Cerebellar nuclear complex (tissue), 1 donor: Measurements from ENCODE around the gene C11orf98.
"Not testable (repeated sequence)": the region's sequence is repeated elsewhere in the genome, so short reads cannot be mapped to it uniquely, and the experiment has no call there.

Source experiments
- DNase-seq, 2 experiments: peaks; one replicate each; lab custom pipeline; 2025; lab: John Stamatoyannopoulos, UW

The C11orf98 gene

DNA sequence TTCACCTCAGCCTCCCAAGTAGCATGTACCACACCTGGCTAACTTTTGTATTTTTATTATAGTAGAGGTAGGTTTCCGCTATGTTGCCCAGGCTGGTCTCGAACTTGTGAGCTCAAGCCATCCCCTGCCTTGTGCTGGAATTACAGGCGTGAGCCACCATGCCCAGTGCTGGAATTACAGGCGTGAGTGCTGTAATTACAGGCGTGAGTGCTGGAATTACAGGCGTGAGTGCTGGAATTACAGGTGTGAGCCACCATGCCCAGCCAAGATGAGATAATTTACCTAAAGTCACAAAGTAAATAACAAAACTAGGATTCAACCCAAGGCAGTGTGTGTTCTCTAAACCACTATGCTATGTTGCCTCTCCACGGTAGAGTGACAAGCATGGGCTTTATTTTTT, 17.5 kb upstream of the C11orf98 start:
- DNase-seq: no peak

DNA sequence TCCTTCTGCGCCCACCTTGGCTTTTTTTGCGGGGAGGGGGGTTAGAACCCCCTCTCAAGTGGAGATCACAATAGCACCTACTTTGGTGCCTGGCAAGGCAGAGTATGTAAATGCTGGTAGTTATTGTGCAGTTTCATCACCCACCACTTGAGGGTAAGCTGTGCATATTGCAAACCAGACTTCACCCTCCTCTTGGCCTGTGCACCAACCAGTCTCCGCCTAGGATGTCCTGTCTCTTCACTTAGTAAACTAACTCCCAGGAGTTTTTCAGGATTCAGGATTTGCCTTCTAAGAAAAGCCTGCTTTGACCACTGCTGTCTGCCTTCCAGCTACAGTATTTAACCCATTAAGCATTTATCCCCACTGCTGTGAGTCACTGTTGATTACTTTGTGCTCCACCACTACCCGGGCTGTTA, 15.8 kb upstream of the C11orf98 start:
- DNase-seq: no peak

DNA sequence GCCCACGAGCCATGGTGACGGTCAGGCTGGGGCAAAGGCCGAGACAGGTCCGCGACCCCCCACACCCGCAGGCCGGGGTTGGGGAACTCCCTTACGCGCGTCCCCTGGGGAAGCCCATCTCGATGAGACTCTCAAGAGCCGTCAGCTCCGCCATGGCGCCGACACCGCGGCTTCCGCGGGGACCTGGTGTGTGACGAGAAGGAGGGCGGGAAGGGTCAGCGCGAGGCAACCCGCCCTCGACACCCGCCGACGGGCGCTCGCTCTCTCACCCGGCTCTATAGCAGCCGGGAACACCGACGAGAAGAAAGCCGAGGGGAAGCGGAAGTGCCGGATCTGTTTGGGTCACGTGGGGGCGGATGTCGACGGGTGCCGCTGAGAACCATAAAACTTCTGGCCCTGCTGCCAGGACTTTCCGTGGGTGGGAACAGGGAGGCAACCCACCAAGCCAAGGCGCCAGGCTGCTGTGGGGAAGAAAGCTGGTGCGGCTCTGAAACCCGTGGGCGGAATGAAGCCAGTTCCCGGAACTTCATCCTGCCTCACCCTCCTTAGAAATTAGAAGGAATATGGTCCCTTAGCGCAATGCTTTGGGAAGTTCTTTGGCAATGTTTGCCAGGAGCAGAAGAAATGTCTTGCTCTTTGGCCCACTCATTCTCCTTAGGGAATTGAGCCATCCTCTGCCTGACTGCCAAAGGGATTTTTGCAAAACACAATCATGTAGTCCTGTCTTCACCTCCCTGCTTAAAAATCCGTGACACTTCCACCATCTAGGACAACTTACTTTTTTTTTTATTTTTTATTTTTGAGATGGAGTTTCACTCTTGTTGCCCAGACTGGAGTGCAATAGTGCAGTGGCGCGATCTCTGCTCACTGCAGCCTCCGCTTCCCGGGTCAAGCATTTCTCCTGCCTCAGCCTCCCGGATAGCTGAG, 14.0 kb upstream of the C11orf98 start, which contains the start of gene UBXN1:
Gene UBXN1, minus strand, starts transcription at position 304 of the 927 bp plus-strand sequence. Its CDS starts 150 bp downstream, at position 154.
- peak in 1 of 2 experiments; percentile 42 for DNase-seq

DNA sequence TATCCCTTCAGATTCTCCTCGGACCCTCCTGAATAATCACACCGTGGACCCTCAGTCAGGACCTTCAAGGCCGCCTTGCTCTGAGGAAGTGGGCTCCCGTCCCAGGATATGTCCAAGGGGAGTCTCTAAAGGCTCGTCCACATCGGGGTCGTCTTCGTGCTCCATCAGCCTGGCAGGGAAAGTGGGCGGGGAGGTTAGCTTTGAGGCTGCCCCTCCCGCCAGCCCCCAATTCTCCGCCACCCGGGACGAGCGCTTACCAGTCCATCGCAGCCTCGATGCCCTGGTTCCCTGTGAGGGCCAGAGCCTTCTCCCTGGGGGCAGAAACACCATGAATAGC, 13.4 kb upstream of the C11orf98 start:
- no peak for DNase-seq

DNA sequence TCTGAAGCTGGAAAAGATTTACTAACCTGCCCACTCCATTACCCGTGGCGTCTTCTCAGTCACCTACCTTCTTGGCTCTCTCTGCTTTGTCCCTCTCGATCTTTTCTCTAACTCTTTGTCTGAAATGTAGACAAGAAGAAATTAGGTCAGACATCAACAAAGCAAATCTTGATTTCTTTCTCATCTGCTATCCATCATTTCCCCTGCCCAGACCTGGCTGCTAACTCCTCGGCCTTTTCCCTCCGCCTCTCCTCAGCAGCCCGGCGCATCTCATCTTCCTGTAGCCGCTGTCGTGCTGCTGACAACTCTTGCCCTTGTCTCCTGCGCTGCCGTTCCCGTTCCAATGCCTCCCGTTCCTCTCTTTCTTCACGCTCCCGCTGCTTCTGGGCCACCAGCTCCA, 12.7 kb upstream of the C11orf98 start:
- no peak for DNase-seq

DNA sequence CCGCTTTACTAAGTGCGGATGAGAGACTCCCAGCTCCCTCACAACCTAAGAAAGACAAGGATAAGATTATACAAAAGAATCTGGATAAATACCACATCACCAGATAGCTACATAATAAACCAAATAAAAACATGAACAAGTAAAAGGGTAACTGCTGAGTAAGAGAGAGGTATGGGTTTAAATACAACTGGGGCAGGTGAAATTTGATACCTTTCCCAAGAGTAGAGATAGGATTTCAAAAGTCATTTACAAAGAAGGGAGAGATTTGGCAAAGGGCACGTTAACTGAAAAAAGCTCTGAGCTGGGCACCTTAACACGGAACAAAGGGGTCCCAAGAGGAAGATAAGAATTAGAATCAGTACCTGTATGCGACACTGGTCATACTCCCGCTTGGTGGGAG, 12.1 kb upstream of the C11orf98 start:
- DNase-seq: no peak

DNA sequence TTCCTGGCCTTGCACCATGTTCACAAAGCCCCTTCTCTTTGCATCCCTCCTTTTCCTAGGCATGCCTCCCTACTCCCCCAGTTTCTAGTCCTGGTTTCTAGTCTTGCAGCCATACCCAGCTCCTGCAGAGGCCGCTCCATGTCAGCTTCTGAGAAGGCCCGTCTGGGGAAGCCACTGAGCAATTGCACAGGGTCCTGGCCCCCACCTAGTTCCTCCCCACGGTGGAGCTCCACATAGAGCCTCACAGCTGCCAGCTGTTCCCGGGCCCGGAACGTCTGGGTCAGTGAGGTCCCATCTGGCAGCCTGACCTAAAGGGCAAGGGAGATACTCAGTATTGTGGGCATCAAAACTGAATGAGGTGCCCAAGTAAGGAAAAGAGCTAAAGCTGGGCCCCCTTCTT, 11.7 kb upstream of the C11orf98 start:
- no peak for DNase-seq

DNA sequence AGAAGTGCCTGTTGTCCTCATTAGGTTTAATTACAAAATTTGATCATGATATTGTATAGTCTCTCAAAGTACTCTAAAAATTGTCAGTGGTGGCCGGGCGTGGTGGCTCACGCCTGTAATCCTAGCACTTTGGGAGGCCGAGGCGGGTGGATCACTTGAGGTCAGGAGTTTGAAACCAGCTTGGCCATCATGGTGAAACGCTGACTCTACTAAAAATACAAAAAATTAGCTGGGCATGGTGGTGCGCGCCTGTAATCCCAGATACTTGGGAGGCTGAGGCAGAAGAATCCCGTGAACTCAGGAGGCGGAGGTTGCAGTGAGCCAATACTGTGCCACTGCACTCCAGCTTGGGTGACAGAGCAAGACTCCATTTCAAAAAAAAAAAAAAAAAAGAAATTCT, 10.4 kb upstream of the C11orf98 start:
- DNase-seq: not testable (repeated sequence)

DNA sequence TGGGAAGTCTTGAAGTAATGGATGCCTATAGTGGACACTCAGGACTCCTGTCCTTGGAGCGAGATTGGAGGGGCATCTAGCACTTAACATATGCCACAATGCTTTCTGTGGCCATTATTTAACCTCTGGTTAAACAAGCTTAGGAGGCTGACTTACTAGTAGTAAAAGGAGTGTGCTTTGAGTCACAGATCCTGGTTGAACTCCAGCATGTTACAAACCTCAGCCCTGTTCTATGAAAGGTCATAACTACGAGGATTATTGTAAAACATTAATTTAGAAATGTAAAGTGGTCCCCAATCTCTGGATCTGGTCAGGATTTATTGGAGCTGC, 8.2 kb upstream of the C11orf98 start:
- no peak for DNase-seq

DNA sequence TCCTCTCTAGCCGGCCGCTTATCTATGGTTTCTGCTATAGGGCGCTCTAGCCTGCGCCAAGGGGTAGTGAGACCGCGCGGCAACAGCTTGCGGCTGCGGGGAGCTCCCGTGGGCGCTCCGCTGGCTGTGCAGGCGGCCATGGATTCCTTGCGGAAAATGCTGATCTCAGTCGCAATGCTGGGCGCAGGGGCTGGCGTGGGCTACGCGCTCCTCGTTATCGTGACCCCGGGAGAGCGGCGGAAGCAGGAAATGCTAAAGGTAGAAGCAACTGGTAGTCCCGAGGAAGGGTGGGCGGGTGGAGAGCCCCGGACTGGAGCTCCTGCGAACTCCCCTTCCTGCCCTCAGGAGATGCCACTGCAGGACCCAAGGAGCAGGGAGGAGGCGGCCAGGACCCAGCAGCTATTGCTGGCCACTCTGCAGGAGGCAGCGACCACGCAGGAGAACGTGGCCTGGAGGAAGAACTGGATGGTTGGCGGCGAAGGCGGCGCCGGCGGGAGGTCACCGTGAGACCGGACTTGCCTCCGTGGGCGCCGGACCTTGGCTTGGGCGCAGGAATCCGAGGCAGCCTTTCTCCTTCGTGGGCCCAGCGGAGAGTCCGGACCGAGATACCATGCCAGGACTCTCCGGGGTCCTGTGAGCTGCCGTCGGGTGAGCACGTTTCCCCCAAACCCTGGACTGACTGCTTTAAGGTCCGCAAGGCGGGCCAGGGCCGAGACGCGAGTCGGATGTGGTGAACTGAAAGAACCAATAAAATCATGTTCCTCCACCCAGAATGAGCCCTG, 6.8 kb upstream of the C11orf98 start, which contains the start of the genes LBHD1 and UQCC3:
Gene LBHD1, minus strand, starts transcription at position 660 of the 782 bp plus-strand sequence. CDS start 2,236 bp downstream, outside the sequence.
Gene UQCC3, plus strand, starts transcription at position 66 of the 782 bp plus-strand sequence. Its CDS starts 73 bp downstream, at position 139.
- peak; percentile 46 to 89 for DNase-seq

DNA sequence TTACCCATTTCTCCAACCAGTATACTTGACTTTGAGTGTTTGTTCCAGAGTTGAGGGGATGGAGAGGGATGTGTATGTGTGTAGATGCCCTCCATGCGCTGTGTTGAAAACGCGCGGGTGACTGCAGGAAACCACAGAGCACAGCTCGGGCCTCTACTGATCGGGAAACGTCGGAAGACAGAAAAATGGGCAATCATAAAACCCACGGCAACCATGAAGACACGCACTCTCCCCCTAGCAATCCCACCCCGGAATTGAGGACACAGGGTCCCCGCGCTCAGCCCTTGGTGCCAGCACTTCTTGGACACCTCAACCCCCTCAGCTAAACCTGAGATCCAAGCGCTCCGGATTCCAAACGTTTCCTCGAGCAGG, 6.2 kb upstream of the C11orf98 start:
- no peak for DNase-seq

DNA sequence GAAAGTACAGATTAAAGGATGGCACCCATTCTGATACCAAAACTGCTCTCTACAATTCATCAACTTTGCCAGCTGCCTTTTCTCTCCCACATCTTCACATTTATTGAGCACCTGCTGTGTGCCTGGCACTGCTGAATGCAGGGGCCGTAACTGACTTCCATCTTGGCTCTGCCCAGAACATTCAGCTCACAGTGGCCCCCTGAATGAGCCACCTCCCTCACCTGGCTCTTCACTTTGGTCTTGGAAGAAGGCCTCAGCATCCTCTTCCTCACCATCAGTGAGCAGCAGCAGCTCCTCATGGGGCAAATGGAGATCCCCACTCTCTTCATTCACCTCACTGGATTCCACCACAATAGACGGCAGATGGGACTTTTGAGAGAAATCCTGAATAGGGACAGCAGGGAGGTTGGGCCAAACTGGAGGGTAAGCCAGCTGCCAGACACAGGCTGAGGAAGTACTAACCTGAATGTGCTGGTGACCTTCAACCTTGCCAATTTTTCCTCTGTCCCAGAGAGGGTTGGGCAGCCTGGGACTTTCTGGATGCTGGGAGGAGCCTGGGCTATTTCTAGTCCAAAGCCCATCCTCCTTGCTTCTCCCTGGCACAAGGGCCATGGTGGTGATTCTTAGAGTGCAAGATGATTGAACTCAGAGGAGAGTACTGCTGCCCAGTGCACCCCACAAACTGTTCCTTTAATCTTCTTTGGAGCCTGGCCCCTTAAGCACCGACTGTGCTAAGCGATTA, 4.6 kb upstream of the C11orf98 start:
- no peak for DNase-seq

DNA sequence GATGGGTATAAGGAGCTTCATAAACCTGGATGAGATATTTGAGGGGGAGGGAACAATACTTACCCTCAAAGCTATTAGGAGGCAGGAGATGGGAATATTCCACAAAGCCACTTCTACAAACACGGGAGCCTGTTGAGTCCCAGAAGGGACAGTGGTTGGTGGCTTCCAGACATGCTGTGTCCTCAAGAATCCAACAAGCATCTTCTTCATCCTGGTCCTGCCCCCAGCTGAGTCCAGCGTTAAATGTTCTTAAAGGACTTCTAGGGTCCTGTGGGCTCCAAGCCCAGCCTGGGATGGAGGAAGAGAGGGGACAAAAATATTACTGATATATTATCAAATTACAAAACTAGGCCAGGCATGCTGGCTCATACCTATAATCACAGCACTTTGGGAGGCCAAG, 2.5 kb upstream of the C11orf98 start:
- no peak for DNase-seq

DNA sequence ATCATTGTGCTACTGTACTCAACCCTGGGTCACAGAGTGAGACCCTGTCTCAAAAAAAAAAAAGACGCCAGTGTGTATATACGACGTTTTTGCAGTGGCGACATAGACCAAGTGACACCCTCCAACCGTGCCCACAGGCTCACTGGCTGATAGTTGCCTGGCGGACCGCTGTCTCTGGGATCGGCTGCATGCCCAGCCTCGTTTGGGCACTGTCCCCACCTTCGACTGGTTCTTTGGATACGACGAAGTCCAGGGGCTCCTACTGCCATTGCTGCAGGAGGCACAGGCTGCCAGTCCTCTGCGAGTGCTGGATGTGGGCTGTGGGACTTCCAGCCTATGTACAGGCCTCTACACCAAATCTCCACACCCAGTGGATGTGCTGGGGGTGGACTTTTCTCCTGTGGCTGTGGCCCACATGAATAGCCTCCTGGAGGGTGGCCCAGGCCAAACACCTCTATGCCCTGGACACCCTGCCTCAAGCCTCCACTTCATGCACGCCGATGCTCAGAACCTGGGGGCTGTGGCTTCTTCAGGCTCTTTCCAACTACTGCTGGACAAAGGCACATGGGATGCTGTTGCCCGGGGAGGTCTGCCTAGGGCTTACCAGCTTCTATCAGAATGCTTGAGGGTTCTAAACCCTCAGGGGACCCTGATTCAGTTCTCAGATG, 1.4 kb upstream of the C11orf98 start:
- no peak for DNase-seq

DNA sequence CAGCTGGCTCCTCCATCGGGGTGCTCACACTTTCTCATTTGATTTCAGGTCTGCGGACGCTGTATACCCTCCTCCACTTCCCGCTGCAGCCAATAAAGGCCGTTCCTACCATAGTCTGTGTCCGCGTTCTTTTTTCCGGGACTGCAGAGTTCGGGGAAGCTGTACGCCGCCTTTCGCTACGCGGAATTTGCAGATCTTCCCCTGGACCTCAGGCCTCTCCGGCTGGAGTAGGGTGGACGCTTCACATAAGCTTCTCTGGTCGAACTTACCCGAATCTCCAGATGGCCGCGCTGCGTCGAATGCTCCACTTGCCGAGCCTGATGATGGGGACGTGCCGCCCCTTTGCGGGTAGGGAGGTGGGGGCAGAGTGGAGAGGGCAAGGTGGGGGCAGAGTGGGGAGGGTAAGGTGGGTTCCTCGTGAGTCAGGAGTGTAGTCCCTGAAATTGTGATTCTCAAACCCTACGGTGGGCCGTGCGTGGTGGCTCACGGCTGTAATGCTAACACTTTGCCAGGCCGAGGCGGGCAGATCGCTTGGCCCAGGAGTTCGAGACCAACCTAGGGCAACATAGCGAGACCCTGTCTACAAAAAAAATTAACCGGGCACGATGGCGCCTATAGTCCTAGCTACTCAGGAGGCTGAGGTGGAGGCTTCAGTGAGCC, 719 bp upstream of the C11orf98 start:
- peak in 1 of 2 experiments; percentile 31 for DNase-seq

DNA sequence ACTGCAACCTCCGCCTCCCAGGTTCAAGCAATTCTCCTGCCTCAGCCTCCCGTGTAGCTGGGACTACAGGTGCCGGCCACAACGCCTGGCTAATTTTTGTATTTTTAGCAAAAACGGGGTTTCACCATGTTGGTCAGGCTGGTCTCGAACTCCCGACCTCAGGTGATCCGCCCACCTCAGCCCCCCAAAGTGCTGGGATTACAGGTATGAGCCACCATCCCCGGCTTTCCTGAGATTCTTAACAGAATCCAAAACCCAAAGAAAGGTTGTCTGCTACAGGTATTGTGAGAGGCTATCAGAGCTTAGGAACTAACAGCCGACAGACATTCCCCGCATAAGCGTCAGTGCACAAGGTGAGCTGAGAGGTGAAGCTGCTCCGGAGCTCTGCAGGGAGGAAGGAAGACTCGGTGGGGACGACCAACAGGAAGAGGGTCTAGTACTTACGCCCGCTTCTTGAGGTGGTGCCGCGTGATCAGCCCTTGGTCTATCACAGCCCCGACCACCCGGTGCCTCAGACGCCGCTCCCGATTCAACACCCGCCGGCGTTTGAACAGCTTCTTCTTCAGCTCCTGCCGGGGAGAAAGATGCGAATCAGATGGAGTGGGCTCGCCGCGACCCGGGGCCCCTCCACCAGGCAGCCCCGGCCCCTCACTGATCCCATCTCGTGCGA, 470 bp downstream of the C11orf98 start:
- no peak for DNase-seq

DNA sequence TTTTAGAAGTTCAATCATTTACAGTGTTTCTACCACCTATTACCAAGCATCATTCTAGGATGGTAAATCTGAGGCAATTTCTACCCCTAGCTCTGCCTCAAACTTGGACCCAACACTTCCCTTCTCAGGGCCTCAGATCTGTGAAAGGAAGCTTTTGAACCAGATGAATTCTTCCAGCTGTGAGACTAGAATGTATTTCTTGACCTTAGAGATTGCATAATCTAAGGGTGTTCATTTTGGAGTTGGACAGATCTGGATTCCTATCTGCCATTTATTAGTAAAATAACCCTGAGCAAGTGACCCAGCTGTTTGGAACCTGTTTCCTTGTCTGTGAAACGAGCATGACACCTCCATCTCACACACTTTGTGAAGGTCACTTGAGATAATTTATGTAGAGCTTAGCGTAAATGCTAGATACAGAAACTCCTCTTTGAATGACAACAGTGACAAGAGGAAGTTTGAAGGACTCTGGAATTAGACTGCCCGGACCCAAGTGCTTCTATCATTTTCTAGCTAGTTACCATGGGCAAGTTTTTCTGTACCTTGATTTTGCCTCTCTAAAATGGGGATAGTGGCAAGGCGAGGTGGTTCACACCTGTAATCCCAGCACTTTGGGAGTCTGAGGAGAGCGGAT, 8.1 kb downstream of the C11orf98 start:
- no peak for DNase-seq

DNA sequence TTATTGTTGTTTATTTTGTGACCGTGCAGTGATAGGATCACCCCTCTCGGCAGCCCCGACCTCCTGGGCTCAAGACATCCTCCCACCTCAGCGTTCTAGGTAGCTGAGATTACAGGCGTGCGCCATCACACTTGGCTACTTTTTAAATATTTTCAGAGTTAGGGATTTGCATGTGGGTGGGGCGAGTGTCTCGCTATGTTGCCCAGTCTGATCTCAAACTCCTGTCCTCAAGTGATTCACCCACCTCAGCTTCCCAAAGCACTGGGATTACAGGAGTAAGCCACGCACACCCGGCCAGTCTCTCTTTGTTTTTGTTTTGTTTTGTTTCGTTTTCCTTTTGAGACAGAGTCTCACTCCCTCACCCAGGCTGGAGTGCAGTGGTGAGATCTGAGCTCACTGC, 10.7 kb downstream of the C11orf98 start:
- DNase-seq: no peak

DNA sequence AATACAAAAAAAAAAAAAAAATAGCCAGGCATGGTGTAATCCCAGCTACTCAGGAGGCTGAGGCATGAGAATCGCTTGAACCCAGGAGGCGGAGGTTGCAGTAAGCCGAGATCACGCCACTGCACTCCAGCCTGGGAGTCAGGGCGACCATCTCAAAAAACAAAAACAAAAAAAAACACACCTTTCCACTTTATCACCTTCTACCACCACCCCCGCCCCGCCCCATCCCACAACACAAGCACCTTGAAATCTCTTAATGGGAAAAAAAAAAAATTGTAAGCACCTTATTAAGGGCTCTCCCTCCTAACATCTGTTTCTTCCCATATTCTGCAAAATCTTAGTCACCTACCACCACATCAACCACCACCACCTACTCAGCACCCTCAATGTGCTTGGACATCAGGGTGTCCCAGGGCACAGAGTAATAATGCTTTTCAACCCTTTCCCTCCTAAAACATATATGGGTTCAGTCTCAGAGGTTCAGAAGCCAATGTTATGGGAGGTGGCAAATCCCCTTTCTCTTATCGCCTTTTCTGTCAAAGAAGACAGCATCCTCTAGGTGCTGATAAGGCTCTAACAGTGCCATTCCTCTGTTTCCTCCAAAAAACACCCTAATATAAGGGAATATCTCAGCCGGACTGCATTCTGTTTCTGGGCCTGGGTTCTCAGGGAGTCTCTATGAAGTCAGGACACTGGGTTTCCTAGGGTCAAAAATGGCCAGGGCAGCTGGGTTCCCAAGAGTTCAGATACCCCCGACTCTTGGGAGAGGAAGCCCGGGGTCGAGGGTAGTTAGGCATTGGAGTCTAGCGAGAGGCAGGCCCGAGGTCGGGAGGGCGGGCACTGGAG, 12.6 kb downstream of the C11orf98 start:
- no peak for DNase-seq
